GM18951 (cell line): ENCODE measurements around the gene DHX58.

Experiments
- POLR2A ChIP-seq: IDR thresholded peaks from 4 replicates; pipeline ENCODE4 v1.6.1; 2011; ENCODE audit warnings: mild to moderate bottlenecking; ENCODE audit not compliant: insufficient read length, insufficient read depth; ENCODE audit errors: extremely low read depth
- in situ Hi-C: fragments of 300-500 bp; cut with MboI; formaldehyde crosslinking; loops from one replicate; pipeline ENCODE4 v1.12.0; 2022; ENCODE audit warnings: low sequenced_read_pairs, mixed read lengths, inconsistent platforms; ENCODE audit not compliant: unreplicated experiment

DHX58 gene

DNA sequence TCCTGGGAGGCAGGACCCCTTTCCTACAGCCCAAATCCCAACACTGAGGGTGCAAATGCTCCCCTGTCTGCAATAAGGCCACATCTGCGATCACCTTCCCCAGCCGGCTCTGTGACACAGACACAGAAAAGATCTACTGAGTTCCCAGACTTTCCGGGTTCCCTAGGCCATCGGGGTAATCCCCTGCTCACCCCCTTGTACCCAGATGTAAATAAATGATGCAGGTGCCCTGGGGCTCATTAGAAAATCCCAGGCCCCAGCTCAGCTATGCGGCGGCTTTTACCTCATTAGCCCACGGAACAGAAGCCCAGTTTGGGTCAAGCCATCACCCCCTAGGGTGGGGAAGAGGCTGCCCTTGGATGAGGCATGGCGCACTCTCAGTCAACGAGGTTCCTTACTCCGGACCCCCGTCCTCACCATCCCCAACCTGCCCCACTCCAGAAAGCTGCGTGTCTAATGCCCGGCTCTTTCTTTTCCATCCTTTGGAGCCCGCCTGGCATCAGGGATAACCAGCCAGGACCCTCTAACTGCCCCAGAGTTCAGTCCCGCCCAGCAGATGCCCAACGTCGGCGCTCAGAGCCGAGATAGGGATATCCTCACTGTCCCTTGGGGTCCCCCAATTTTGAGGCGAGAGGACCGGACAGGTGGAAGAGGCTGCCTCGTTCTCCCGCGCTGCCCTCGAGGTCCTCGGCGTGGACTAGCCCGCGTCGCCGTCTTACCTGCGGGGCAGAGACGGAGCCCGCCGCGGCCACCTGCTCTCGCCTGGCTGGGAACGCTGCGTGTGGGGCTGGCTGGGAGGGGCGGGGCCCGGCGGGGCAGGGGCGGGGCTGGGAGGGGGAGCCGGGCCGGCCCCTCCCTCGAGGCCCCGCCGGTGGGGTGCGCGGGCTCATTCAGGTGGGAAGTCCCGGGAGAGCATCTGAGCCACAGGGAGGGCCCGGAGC is 14.6 kb downstream of the DHX58 start, which contains the start of gene ZNF385C:
ZNF385C (minus strand) TSS at position 783 of the 941 bp plus-strand sequence. CDS start 35,417 bp downstream, outside the sequence.
- TF ChIP-seq POLR2A: no peak
- in situ Hi-C loops: no loop called here

DNA sequence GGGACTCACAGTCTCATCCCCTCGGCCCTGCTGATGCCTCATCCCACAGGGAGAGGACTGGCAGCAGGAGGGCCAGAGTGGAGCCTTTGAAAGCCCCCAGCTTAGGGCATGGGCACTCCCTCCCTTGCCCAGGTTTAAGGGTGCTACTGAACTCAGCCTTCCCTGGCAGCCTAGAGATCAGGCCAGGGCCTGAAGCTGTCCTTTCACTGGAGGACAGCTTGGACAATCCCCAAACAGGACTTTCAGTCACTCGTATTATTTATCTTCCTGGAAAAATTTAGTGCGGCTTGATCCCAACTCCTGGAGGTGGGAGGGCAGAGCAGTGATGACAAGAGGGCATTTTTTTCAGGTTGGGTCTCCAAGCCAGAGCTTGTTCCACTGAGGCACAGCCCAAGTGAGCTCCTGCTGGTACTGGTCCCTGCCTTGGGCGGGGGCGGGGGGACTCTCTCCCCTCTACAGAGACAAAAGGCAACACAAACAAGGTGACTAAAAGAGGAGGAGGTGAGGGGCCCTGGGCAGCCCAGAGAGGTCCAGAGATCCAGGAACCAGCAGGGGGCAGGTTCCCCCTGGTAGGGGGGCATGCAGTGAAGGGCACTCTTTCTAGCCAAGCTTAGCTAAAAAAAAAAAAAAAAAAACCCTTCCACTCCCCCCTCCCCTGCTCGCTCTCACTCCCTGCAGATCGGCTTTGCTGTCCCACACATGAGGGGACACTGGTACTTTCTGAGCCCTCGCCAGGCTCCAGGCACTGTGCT is 16.0 kb downstream of the DHX58 start:
- in situ Hi-C loops: no loop called here
- no peak for TF ChIP-seq POLR2A

DNA sequence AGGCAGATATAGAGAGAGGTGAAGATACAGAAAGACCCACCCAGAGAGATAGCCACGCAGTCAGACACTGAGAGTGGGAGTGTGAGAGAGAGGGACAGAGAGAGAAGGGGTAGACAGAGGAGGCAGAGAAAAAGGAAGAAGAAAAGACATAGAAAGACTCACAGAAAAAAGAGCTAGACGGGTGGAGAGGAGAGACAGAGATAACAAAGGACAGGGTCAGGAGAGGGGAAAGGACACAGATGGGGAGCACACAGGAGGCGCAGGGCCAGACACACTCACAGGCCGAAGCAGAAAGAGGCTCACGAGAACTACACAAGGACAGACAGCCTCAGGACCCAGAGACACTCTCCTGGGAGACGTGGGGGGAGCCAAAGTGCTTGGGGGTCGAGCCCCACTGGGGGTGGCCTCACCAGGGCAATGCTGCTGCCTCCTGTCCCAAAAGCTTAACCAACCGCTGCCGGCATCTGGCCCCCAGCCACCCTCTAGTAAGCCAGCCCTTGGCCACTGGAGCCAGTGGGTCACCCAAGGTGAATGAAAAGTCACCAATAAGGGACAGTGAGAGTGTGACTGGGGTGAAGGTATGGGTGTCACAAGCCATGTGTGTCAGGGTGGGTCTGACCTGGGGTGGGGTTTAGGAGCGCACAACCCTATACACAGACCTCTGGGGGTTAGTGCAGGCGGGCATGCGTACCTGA is 18.0 kb downstream of the DHX58 start:
- in situ Hi-C loops: no loop called here
- no peak for TF ChIP-seq POLR2A

DNA sequence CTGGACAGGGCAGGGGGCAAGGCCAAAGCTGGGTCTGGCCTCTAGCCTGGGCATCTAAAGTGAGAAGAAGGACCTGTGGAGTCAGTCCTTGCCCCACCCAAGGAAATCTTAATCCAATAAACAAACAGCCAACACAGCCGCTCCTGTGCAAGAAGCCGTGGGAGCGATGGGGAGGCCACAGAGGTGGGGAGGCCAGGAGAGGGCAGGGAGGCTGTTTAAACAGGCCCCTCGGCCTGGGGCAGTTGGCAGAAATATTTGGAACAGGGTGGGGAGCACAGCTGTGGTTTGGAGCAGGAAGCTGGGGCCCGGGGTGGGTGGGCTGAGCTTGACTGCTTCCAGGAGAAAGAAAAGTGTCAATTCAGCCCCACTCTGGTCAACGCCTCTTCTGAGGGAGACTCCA is 19.6 kb downstream of the DHX58 start:
- in situ Hi-C loops: no loop called here
- no peak for TF ChIP-seq POLR2A

DNA sequence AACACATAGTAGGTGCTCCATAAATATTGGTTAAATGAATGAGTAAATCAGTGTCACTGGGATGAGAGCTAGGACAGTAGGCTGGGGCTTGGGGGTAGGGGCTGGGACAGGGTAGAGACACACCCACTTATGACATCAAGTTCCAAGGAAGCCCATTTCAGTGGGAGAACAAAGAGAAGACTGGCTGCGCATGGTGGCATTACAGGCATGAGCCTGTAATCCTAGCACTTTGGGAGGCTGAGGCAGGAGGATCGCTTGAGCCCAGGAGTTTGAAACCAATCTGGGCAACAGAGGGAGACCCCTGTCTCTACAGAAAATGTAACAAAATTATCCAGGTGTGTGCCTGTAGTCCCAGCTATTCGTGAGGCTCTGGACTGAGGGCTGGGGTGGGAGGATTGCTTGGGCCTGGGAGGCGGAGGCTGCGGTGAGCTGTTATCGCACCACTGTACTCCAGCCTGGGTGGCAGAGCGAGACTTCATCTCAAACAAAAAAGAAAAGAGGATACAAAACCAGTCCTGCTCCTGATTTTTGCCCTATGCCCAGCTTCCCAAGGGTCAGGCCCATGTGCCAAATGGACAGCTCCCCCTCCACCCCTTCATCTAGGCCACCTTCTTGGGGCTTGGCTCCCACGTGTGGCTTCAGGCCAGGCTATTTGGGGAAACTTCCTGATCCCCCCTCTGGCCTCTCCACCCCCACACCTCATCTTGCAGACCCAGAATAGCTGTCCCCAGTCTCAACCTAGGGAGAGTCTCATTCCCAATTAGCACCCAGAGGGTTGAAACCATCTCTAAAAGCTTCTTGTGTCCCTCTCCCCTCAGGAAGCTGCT is 21.3 kb downstream of the DHX58 start:
- no peak for TF ChIP-seq POLR2A
- in situ Hi-C loops: no loop called here

DNA sequence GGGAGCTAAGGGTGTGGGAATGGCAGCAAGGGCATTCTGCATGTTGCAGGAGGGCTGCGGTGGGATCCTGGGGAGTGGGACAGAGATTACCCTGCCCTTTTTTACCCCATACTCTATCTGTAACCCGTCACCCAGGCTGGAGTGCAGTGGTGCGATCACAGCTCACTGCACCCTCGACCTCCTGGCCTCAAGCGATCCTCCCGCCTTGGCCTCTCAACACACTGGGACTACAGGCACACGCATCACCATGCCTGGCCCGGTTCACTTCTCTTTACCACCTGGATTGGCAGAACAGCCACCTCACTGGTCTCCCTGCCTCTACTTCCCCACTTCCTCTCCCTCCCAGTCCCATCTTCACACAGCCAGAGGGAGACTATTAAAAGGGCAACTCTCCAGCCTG is 23.8 kb downstream of the DHX58 start:
- no peak for TF ChIP-seq POLR2A
- in situ Hi-C loops: no loop called here

DNA sequence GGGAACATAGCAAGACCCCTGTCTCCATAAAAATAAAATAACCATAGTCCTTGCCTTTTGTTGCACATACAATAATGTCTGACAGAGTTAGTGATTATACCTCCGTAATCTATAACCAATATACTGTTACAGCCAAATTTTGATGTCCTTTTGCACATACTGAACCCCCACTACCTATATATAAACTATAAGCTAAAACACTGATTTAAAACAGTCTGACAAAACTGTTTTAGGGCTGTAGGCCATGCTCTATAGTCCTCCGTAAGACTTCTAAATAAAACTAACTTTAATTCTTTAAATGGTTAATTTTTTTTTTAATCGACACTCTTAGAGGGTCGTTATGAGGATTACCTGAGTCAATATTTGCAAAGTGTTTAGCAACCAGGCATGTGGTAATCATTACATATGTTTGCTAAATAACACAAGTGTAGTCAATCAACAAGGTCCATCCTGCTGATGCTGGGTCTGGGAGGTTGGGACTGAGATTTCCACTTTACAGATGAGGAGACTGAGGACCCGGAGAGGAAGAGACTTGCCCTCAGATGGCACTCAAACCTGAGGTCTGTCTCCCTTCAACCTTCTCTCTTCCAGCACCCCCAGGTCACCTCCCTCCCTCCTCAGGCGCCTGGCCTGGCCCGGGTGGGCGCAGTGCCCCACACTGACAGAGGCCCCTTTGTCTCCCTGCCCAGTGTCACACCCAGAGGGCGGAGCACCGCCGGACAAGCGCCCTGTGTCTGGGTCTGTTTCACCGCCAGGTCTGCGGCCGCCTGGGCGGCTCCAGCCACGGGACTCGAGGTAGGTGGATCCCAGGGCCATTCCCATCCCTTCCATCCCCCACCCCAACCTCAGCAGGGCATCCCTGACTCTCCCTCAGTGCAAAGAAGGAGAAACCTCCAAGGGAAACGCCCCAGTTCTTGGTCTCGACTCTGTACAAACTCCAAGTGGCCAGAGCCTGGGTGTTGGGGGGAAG is 24.5 kb downstream of the DHX58 start:
- TF ChIP-seq POLR2A: no peak

DNA sequence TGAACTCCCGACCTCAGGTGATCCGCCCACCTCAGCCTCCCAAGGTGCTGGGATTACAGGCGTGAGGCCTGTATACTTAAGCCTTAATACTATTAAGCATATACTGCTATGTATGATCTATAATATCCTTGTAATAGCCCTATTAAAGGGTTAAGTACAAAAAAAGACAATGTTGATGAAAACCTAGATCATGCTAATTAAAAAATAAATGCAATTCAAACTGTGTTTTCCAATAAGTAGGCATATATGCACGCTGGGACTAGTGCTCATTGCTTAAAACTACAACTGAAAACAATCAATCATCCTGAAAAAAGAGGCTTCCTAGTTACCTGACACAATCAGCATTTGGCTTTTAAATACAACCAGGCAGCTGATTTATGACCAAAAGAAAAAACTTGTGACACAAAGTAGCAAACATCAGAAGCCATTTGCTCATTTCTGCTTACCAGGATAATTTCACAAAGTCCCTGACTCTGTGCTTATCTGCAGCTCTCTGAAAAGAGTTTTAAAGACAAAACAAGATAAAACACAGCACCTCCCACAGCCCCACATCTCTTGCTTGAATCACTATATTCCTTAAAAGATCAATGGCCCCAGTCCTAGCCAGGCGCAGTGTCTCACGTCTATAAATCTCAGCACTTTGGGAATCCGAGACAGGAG is 25.3 kb downstream of the DHX58 start:
- TF ChIP-seq POLR2A: no peak
- in situ Hi-C loops: no loop called here

More for the DNA sequence above, 24.5 kb downstream of the DHX58 start:
- in situ Hi-C loops: no loop called here

DNA sequence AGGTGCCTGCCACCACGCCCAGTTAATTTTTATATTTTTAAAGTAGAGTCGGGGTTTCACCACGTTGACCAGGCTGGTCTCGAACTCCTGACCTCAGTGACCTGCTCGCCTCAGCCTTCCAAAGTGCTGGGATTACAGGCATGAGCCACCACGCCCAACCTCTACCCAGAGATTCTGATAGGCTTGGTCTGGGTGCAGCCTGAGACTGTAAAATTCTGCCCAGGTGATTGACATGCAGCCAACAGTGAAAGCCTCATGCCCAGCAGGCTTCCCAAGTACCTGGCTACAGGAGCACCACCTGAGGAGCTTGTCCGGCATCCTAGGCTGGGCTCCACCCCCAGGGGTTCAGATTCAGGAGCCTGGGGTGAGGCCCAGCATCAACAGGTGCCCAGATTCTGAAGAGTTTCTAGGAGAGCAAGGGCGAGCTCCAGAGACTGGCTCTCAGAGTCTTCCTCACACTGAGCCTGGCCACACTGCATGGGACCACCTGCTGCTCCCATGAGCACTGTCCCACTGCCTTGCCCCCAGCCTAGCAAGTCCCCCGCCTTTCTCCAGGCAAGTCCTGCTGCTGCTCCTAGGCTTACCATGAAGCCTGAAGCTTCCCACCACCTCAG is 30.9 kb downstream of the DHX58 start:
- in situ Hi-C loops: no loop called here

DNA sequence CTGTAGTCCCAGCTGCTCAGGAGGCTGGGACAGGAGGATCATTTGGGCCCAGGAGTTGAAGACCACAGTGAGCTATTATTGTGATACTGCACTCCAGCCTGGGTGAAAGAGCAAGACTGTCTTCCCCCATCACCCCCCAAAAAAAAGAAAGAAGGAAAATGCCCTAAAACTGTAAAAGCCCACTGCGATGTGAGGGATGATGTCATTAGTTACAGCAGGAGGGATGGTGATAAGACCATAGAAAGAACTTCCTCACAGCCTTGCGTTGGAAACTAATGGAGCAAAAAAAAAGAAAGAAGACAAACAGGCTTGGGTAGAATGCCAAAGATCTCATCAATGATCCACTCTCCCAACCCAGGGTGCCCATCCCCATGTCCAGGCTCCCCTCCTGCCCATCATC is 33.0 kb downstream of the DHX58 start:
- in situ Hi-C loops: no loop called here
- TF ChIP-seq POLR2A: no peak

More for the DNA sequence above, 30.9 kb downstream of the DHX58 start:
- TF ChIP-seq POLR2A: no peak
